Measurements from ENCODE around the gene XIAP. TPM values are rescaled to one million over a fixed set of nuclear protein-coding genes. Genes with fewer than 3 reads are reported as not detected.

XIAP gene
- total RNA-seq, 1 donor from 2014 or later = 22.9 TPM

DNA sequence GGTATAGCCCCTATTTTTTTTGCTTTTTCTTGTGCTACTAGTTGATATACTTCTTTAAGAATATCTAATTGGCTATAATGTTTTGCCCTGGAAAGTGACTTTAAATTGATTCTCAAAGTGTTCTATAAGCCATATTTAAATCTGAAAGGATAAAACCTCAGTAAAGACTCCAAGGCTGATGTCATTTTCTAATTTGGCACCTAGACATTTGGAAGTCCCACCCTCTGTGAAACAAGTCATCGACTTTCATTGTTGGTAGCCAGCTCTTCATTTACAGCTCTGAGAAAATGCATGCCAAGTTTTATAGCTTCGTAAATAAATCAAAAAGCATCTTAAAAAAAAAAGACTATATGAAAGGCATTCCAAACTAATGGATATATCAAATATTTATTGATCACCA lies 83.6 kb downstream of the XIAP start:
- intact Hi-C loops (cut with DNase I) = no loop called here
- Histone ChIP-seq H3K27ac (no peak overlapping the region), H3K9me3 (no peaks in the 10 kb centered on the region), H3K4me3 (no peak overlapping the region), H3K27me3 (no peaks in the 10 kb centered on the region), H3K4me1 (no peaks in the 10 kb centered on the region), H3K36me3 (no peaks in the 10 kb centered on the region)
- DNase-seq (ENCODE audit: low spot score in 2 of 2) = no peak
- TF ChIP-seq, protein P1, sequence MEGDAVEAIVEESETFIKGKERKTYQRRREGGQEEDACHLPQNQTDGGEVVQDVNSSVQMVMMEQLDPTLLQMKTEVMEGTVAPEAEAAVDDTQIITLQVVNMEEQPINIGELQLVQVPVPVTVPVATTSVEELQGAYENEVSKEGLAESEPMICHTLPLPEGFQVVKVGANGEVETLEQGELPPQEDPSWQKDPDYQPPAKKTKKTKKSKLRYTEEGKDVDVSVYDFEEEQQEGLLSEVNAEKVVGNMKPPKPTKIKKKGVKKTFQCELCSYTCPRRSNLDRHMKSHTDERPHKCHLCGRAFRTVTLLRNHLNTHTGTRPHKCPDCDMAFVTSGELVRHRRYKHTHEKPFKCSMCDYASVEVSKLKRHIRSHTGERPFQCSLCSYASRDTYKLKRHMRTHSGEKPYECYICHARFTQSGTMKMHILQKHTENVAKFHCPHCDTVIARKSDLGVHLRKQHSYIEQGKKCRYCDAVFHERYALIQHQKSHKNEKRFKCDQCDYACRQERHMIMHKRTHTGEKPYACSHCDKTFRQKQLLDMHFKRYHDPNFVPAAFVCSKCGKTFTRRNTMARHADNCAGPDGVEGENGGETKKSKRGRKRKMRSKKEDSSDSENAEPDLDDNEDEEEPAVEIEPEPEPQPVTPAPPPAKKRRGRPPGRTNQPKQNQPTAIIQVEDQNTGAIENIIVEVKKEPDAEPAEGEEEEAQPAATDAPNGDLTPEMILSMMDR (IDR thresholded peaks at IDR 0.05) = no peak

DNA sequence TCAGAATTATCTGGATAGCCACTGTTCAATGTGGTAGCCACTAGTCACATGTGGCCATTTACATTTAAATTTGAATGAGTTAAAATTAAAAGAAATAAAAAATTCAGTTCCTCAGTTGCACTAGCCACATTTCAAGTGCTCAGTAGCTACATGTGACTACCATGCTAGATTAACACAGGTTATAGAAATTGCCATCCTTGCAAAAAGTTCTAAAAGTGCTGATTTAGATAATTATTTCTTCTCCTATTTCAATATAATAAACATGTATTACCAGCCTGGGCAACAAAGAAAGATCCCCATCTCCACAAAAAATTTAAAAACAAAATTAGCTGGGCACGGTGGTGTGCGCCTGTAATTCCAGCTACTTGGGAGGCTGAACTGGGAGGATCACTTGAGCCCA lies 90.0 kb downstream of the XIAP start:
- Histone ChIP-seq H3K36me3 (no peaks in the 10 kb centered on the region), H3K4me1 (no peaks in the 10 kb centered on the region), H3K27ac (no peak overlapping the region), H3K4me3 (no peak overlapping the region), H3K27me3 (no peaks in the 10 kb centered on the region), H3K9me3 (no peaks in the 10 kb centered on the region)
- DNase-seq (ENCODE audit: low spot score in 2 of 2) = no peak
- TF ChIP-seq, protein P1 (IDR thresholded peaks at IDR 0.05) = no peak
- intact Hi-C loops (cut with DNase I) = no loop called here

DNA sequence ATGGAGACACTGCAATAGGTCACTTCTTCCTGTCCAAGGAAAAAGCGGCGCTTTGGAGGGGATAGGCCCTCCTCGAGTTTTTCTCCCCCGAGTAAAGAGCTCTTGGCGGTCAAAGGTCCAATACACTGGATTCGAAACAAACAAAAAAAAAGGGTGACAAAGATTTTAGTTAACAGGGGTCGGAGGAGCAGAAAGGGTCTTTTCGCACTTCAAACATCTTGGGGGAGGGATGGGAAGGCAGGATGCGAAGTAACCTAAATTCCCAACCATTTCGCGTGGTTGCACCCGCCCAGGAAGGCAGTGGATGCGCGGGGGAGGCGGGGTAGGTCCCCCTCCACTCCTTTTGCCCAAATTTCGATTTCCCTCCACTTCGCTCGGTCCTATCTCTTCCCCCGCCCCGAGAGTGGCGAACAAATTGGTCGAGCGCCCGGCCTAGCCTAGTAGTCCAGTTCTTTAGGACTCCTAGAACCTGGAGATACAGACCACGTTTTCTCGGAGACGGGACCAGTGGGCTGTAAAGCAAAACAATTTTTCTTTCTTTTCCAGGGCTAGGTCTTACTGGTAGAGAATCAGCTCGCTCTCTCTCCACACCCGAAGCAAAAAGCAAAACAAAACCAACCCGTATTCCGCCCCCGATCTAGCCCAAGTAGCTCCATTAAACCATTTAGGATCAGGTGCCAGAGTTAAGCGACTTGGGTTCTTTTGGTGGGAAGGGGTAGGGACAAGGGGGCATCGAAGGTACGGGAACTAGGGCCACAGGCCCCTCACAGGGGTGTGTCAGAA lies 99.6 kb downstream of the XIAP start:
- Histone ChIP-seq H3K27me3 (no peaks in the 10 kb centered on the region), H3K4me3 (peak overlapping the region; percentile 52 to 69), H3K27ac (peak overlapping the region; percentile 77 to 85), H3K4me1 (no peaks in the 10 kb centered on the region), H3K9me3 (no peaks in the 10 kb centered on the region), H3K36me3 (no peaks in the 10 kb centered on the region)
- DNase-seq (ENCODE audit: low spot score in 2 of 2) = peak in 1 of 2 donors; percentile 72
- TF ChIP-seq, protein P1 (IDR thresholded peaks at IDR 0.05) = no peak
- intact Hi-C loops (cut with DNase I) = loop anchor here (1.0 to 10.0 kb wide), 6 partner anchors 17 to 295 kb away; partner anchors contain the start of gene THOC2

DNA sequence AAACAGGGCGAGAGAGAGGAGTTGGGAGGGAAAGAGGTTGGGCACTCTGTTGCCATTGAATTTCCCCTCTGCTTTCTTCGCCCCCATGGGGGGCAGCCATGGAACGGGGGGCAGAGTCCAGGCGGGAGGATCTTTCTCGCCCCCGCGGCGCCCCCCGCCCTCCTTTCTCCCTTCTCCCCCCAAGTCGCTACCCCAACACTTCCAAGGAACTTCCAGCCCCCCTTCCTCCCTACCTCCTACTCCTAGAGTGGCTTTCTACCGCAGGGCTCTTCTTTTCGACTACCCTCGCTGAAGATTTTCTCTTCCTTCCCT lies 101.1 kb downstream of the XIAP start:
- H3K4me1 ChIP-seq = no peaks in the 10 kb centered on the region
- H3K27ac ChIP-seq = peak overlapping the region; percentile 91 to 99
- H3K4me3 ChIP-seq = peak overlapping the region; percentile 59 to 83
- DNase-seq (ENCODE audit: low spot score in 2 of 2) = no peak
- H3K9me3 ChIP-seq = no peaks in the 10 kb centered on the region
- TF ChIP-seq, protein P1 (IDR thresholded peaks at IDR 0.05) = no peak
- no peaks in the 10 kb centered on the region for H3K27me3 ChIP-seq
- H3K36me3 ChIP-seq = no peaks in the 10 kb centered on the region
- intact Hi-C loops (cut with DNase I) = loop anchor here (1.0 to 10.0 kb wide), 6 partner anchors 15 to 294 kb away; partner anchors contain the start of gene THOC2

DNA sequence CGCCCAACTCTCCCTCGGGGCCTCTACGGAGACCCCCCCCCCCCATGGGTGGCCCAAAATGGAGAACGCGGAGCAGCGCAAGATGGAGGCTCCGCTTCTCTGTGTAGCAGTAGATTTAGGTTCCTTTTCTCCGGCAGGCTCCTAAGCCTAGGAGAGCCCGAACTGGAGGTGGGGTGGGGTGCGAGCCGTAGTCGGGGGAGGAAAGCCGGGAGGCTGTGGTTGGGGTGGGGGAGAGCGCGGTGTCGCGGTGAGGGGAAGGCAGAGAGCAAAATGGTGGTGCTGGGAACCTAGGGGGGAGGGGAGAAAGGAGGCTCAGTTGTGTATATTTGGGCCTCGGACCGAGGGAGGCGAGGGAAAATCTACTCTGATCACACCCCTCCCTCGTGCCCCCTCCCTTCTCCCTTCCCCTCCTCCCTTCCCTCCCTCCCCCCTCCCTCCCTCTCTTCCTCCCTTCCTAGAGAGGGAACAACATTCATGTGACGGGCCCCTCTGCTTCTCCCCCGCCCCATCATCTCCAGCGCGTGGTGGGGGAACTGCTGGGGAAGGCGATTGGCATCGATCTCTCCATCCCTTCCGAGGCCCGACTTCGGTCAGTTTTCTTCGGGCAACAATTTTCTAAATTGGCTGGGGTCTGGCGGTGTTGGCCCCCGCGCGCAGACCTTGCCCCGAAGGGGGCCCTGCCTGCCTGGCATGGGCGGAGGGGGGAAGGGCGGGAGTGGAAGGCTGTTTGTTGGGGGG lies 101.6 kb downstream of the XIAP start, which contains the start of gene STAG2:
TSS of gene STAG2 (plus strand) at position 439 of the 738 bp plus-strand sequence. CDS start 60,922 bp downstream, outside the sequence.
- Histone ChIP-seq H3K4me3 (peak within 1 kb of the TSS; percentile 59 to 83), H3K4me1 (no peaks in the 10 kb centered on the region), H3K9me3 (no peaks in the 10 kb centered on the region), H3K27ac (peak within 1 kb of the TSS; percentile 91 to 99), H3K27me3 (no peaks in the 10 kb centered on the region), H3K36me3 (no peaks in the 10 kb centered on the region)
- intact Hi-C loops (cut with DNase I) = loop anchor here (10.0 kb wide), 4 partner anchors 103 to 293 kb away; partner anchors contain the start of gene THOC2
- TF ChIP-seq, protein P1 (IDR thresholded peaks at IDR 0.05) = no peak
- peak; percentile 28 to 85 for DNase-seq (ENCODE audit: low spot score in 2 of 2)

Measured in ascending aorta (tissue), 2 donors.